CD14-positive monocyte (primary cell): ENCODE data around the gene OR2AT4. TPM values are rescaled to one million over a fixed set of nuclear protein-coding genes. Genes with fewer than 3 reads are reported as not detected.
A peak's percentile ranks its signal among the peaks of the same experiment; 100 is the strongest.
"Not testable (repeated sequence)": the region's sequence is repeated elsewhere in the genome, so short reads cannot be mapped to it uniquely, and the experiment has no call there.

Source experiments
- DNase-seq, 3 donors: peaks; one replicate each; pipeline ENCODE4 v3.0.0-alpha.2; 2011 to 2022
- H2AFZ ChIP-seq: 2 replicates; pipeline ENCODE4 v1.6.0; 2012; ENCODE audit warnings: mild to moderate bottlenecking, low read depth, low read length, inconsistent platforms; ENCODE audit not compliant: insufficient read depth, poor library complexity, severe bottlenecking
- H3K27ac ChIP-seq, 2 donors: 1 replicate in 1 of 2; 2 replicates in 1 of 2; pipeline ENCODE4 v1.5.1; 2012 to 2013; ENCODE audit warnings: low read length in 2 of 2, control low read depth in 1 of 2, inconsistent platforms in 1 of 2, low read depth in 1 of 2, mild to moderate bottlenecking in 1 of 2
- H3K27me3 ChIP-seq, 2 donors: one replicate each; pipeline versions ENCODE4 v1.6.0 to v1.6.1; 2011 to 2013; ENCODE audit warnings: low read length in 2 of 2; ENCODE audit not compliant: control insufficient read depth in 2 of 2, insufficient read depth in 2 of 2
- H3K36me3 ChIP-seq, 2 donors: replicated peaks in 1 of 2; 1 replicate in 1 of 2; 2 replicates in 1 of 2; pipeline versions ENCODE4 v1.5.1 to v1.6.1; 2012 to 2013; ENCODE audit warnings: low read length in 2 of 2, control low read depth in 1 of 2, inconsistent platforms in 1 of 2, mild to moderate bottlenecking in 1 of 2; ENCODE audit not compliant: insufficient read depth in 2 of 2, control insufficient read depth in 1 of 2
- H3K4me1 ChIP-seq, 2 donors: 1 replicate in 1 of 2; 2 replicates in 1 of 2; pipeline versions ENCODE4 v1.5.1 to v1.6.1; 2012 to 2013; ENCODE audit warnings: low read length in 2 of 2, control low read depth in 1 of 2, inconsistent platforms in 1 of 2, mild to moderate bottlenecking in 1 of 2, moderate library complexity in 1 of 2; ENCODE audit not compliant: insufficient read depth in 2 of 2, control insufficient read depth in 1 of 2
- H3K4me2 ChIP-seq: replicated peaks from 2 replicates; pipeline ENCODE3; 2012; ENCODE audit warnings: low read length, moderate library complexity, mild to moderate bottlenecking; ENCODE audit not compliant: poor library complexity, severe bottlenecking; ENCODE audit errors: extremely low read depth
- H3K4me3 ChIP-seq, 3 experiments: fragments of 200-600 bp in 1 of 3; sonication (generic) in 1 of 3; replicated peaks in 1 of 3; 1 replicate in 2 of 3; 2 replicates in 1 of 3; pipeline ENCODE4 v1.5.1; 2011 to 2013; ENCODE audit warnings: low read length in 3 of 3, mild to moderate bottlenecking in 3 of 3, control low read depth in 2 of 3, low read depth in 2 of 3, inconsistent platforms in 1 of 3, moderate library complexity in 1 of 3
- H3K79me2 ChIP-seq: 2 replicates; pipeline ENCODE4 v1.6.0; 2012; ENCODE audit warnings: mild to moderate bottlenecking, control low read depth, inconsistent platforms, low read length, moderate library complexity; ENCODE audit not compliant: insufficient read depth
- H3K9ac ChIP-seq: 2 replicates; pipeline ENCODE4 v1.6.0; 2017; ENCODE audit warnings: low read length, mild to moderate bottlenecking; ENCODE audit not compliant: insufficient read depth, poor library complexity, severe bottlenecking
- H3K9me3 ChIP-seq, 2 donors: replicated peaks in 1 of 2; 1 replicate in 1 of 2; 2 replicates in 1 of 2; pipeline versions ENCODE4 v1.5.1 to v1.6.1; 2012 to 2013; ENCODE audit warnings: low read length in 2 of 2, control low read depth in 1 of 2; ENCODE audit not compliant: control insufficient read depth in 1 of 2, insufficient read depth in 1 of 2
- H4K20me1 ChIP-seq: 2 replicates; pipeline ENCODE4 v1.6.0; 2012; ENCODE audit warnings: mild to moderate bottlenecking, low read length, control low read depth, moderate library complexity; ENCODE audit not compliant: insufficient read depth
- H3K27ac Mint-ChIP-seq, 7 donors: one replicate each; pipeline ENCODE4 v1.8.0; 2020; ENCODE audit warnings: mild to moderate bottlenecking in 7 of 7, mixed read lengths in 7 of 7, moderate library complexity in 6 of 7, inconsistent platforms in 2 of 7
- H3K27me3 Mint-ChIP-seq, 3 donors: one replicate each; pipeline ENCODE4 v1.8.0; 2021 to 2022; ENCODE audit warnings: low read depth in 3 of 3, mild to moderate bottlenecking in 3 of 3, mixed read lengths in 3 of 3, moderate library complexity in 3 of 3, inconsistent platforms in 1 of 3
- H3K36me3 Mint-ChIP-seq, 2 donors: one replicate each; pipeline ENCODE4 v1.8.0; 2020; ENCODE audit warnings: mixed read lengths in 2 of 2, inconsistent platforms in 1 of 2, mild to moderate bottlenecking in 1 of 2
- H3K4me1 Mint-ChIP-seq: one replicate; pipeline ENCODE4 v1.8.0; 2020; ENCODE audit warnings: mild to moderate bottlenecking, mixed read lengths
- H3K4me3 Mint-ChIP-seq, 2 donors: one replicate each; pipeline ENCODE4 v1.8.0; 2020; ENCODE audit warnings: mild to moderate bottlenecking in 2 of 2, mixed read lengths in 2 of 2, moderate library complexity in 1 of 2
- H3K9me3 Mint-ChIP-seq, 7 donors: one replicate each; pipeline ENCODE4 v1.8.0; 2020 to 2022; ENCODE audit warnings: mixed read lengths in 7 of 7, mild to moderate bottlenecking in 6 of 7, moderate library complexity in 6 of 7, inconsistent platforms in 2 of 7
- CTCF ChIP-seq: fragments of 200-600 bp; IDR thresholded peaks from one replicate; pipeline ENCODE4 v1.8.0; 2022; ENCODE audit warnings: antibody characterized with exemption, mild to moderate bottlenecking
- WGBS: methylation state at CpG from one replicate; pipeline ENCODE4 v1.1.5; 2013; ENCODE audit warnings: missing lambda C conversion rate; ENCODE audit not compliant: insufficient coverage; 5-methylcytosine and 5-hydroxymethylcytosine counted together
- intact Hi-C, 2 donors: fragments of 100-400 bp; cut with micrococcal nuclease; formaldehyde crosslinking; loops; one replicate each; pipeline versions ENCODE4 v1.15.0 to v1.15.1; 2023
- polyA plus RNA-seq, 3 donors: library from polyadenylated mRNA; depleted of rRNA in 1 of 3; unstranded in 2 of 3; stranded (reverse) in 1 of 3; fragments of 300-500 nt in 2 of 3; fragments of >200 nt in 1 of 3; fragmentation: Illumina TruSeq in 2 of 3; gene quantifications; 1 replicate in 2 of 3; 2 replicates in 1 of 3; pipeline ENCODE4 v1.2.3, GENCODE V29; 2012 to 2021

The OR2AT4 gene
- polyA plus RNA-seq, 3 donors, result not detected

- Histone ChIP-seq H3K4me3 (no peak overlapping the region), H3K9me3 (no peaks in the 10 kb centered on the region), H3K4me2 (no peak overlapping the region), H3K79me2 (no peaks in the 10 kb centered on the region), H3K36me3 (no peaks in the 10 kb centered on the region), H3K4me1 (no peaks in the 10 kb centered on the region), H2AFZ (no peak overlapping the region), H3K27me3 (peaks cover 0 to 5% of the 10 kb centered on the region in 2 donors), H4K20me1 (no peaks in the 10 kb centered on the region), H3K27ac (no peak overlapping the region), H3K9ac (no peak overlapping the region)
- no peak for DNase-seq
- Mint-ChIP-seq H3K27ac (peak overlapping the region in 1 of 7 donors; percentile 44), H3K9me3 (peaks cover 0 to 4% (median 0%) of the 10 kb centered on the region in 7 donors), H3K4me3 (no peak overlapping the region), H3K27me3 (peaks cover 7 to 19% (median 13%) of the 10 kb centered on the region in 3 donors), H3K4me1 (no peaks in the 10 kb centered on the region), H3K36me3 (no peaks in the 10 kb centered on the region)
- WGBS, result no CpG with 5 or more reads among the region's 1 CpG
- no peak for TF ChIP-seq CTCF
- intact Hi-C loops, result no loop called here
Measured at GRCh38 chr11:75099635-75100034, 3.0 kb upstream of the OR2AT4 start.

- H3K36me3 Mint-ChIP-seq, H3K36me3 ChIP-seq, DNase-seq, H3K4me1 Mint-ChIP-seq, H3K9me3 Mint-ChIP-seq, H3K9me3 ChIP-seq, H3K27me3 ChIP-seq, H3K27ac ChIP-seq, H3K4me3 ChIP-seq, H3K9ac ChIP-seq, H3K4me2 ChIP-seq, H4K20me1 ChIP-seq, H2AFZ ChIP-seq, intact Hi-C loops, H3K79me2 ChIP-seq, H3K4me1 ChIP-seq: not testable (repeated sequence)
- Mint-ChIP-seq H3K27me3 (peaks cover 7 to 21% (median 15%) of the 10 kb centered on the region in 3 donors), H3K4me3 (peak overlapping the region in 1 of 2 donors; percentile 28), H3K27ac (peak overlapping the region in 2 of 7 donors; percentile 44 to 82)
- 86% methylated on average over 8 of the region's 22 CpGs for WGBS
Measured at GRCh38 chr11:75098835-75099439, 2.3 kb upstream of the OR2AT4 start.

GRCh38 chr11:75098181-75098580, 1.5 kb upstream of the OR2AT4 start:
- not testable (repeated sequence) for H3K27ac Mint-ChIP-seq

More at GRCh38 chr11:75098181-75098580, 1.5 kb upstream of the OR2AT4 start:
- H3K27me3 Mint-ChIP-seq, result peaks cover 7 to 22% (median 13%) of the 10 kb centered on the region in 3 donors
- H2AFZ ChIP-seq, H3K36me3 Mint-ChIP-seq, H3K4me3 ChIP-seq, H3K4me1 Mint-ChIP-seq, H3K4me3 Mint-ChIP-seq, H3K27me3 ChIP-seq, DNase-seq, H3K4me1 ChIP-seq, H3K27ac ChIP-seq, H3K9me3 ChIP-seq, H4K20me1 ChIP-seq, intact Hi-C loops, H3K79me2 ChIP-seq, H3K9me3 Mint-ChIP-seq, H3K36me3 ChIP-seq, H3K9ac ChIP-seq, H3K4me2 ChIP-seq: not testable (repeated sequence)
- 98% methylated on average over 14 of the region's 21 CpGs for WGBS
